ENCODE data around the gene PSME3IP1.
A peak's percentile ranks its signal among the peaks of the same experiment; 100 is the strongest.
"Not testable (repeated sequence)": the region's sequence is repeated elsewhere in the genome, so short reads cannot be mapped to it uniquely, and the experiment has no call there.

PSME3IP1 gene

DNA sequence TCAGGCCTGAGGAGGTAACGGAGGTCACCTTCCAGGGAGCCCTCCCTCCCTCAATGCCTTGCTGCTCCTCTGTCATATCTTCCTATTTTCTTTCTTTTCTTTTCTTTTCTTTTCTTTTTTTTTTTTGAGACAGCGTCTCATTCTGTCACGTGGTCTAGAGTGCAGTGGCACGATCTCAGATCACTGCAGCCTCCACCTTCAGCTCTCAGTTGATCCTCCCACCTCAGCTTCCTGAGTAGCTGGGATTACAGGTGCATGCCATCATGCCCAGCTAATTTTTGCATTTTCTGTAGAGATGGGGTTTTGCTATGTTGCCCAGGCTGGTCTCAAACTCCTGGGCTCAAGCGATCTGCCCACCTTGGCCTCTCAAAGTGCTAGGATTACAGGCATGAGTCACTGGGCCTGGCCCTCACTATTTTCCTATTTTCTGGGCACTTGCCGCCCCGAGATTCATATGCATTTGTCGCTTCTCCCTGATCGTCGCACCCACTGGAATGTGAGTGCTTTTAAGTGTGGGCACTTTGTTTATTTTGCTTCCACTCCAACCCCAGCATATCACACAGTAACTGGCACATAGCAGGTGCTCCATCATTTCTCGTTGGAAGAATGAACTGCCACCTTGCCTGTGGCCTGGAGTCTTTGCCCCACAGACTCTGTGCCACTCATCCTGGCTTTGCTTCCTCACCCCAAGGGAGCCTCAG lies 61.7 kb downstream of the PSME3IP1 start:
- DNase-seq (ENCODE audit: low read depth), result no peak

DNA sequence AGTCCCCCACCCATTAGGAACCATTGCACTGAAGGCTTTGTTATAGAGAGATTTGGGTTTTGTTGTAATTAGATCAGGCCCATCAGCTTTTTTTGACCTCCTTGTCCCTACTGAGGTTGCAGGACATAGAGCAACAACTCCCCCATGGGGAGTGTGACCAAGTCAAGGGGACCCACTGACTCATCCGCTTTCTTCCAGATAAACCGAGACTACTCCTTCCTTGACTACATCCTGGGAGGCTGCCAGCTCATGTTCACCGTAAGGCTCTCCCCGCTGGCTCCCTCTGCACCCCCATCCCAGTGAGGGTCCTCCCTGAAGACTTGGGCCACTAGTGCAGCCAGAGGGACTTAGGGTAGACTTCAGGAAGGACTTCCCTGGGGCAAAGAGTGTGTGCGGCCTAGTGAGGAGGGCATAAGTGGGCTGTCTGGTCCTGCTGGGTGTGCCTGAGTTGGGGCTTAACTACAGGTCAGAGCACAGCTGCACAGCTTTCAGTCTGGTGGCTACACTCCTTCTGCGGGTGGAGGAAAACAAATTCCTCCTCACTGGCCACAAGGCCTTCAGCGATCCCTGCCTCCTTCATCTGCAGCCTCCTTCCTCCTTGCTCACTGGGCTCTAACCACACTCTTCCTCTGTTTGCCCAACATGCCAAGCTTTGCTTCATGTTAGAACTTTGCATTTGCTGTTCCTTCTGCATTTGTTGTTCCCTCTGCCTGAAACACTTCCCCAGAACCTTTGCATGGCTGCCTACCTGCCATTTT lies 62.4 kb downstream of the PSME3IP1 start:
- no peak for DNase-seq (ENCODE audit: low read depth)

DNA sequence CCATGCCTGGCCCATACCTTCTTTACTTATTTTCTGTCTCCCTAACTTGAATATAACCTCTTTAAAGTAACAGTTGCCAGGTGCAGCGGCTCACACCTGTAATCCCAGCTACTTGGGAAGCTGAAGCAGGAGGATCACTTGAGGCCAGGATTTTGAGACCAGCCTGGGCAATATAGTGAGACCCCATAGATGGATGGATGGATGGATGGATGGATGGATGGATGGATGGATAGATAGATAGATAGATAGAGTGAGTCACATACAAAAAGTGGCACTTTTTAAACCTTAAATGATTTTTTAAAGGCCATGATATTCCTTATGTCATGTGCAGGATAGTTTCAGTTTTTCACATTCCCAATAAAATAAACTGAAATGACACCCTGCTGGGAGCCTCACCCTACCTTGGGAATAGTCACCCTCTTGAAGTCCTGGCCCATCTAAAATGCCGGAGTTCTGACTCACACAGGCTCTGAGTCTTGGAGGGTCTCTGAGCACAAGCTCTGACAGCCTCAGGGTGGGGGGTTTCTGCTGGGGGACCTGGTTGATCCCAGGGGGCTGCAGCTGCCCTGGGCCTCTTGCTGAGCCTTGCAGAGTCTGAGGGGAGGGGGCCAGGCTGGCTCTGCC lies 67.3 kb downstream of the PSME3IP1 start:
- DNase-seq (ENCODE audit: low read depth), result no peak

GRCh38 chr16:57115514-57116182 lies 70.2 kb downstream of the PSME3IP1 start:
- DNase-seq (ENCODE audit: low read depth), result peak; percentile 18

GRCh38 chr16:57115168-57115513 lies 70.7 kb downstream of the PSME3IP1 start:
- DNase-seq (ENCODE audit: low read depth), result no peak

GRCh38 chr16:57113664-57114063 lies 72.2 kb downstream of the PSME3IP1 start:
- no peak for DNase-seq (ENCODE audit: low read depth)

DNA sequence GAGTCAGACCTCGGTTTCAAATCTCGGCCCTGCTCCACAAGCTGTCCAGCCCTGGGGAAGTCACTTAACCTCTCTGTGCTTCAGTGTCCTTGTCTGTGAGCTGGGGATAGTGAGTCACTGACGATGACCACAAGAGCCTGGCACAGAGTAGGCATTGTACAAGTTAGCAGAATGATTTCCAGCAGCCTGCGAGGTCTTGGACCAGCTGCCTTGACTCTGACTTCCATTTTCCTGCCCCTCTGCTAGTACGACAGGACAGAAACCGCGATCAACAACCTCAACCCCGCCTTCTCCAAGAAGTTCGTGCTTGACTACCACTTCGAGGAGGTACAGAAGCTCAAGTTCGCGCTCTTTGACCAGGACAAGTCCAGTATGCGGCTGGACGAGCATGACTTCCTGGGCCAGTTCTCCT lies 72.8 kb downstream of the PSME3IP1 start:
- DNase-seq (ENCODE audit: low read depth), result peak; percentile 54

DNA sequence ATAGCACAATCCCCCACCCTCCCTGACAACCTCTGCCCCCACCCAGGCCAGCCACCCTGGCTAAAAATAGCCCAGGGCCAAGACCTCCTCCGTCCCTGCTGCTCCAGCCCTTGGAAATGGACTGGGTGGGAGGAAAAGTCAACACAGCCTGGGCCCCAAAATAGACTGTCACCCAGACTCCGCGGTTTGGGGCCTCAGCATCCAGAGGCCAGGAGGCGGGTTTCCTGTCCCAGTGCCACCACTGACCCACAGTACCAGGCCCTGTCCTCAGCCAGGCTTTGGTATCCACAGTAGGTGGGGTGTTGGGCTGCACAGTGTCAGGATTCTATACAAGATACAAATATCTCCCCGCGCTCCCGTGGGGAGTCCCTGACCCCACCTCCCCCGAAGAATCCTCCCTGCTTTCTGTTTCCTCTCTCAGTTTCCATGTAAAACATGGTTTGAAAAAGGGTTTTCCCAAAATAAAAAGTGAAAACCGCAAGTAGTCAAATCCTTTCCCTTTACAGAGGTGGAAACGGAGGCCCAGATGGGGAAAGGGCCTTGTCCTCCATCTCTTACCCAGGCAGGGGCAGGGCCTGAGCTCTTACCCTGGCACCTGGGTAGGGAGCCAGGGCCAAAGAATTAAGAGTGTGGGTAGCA lies 73.3 kb downstream of the PSME3IP1 start:
- no peak for DNase-seq (ENCODE audit: low read depth)

DNA sequence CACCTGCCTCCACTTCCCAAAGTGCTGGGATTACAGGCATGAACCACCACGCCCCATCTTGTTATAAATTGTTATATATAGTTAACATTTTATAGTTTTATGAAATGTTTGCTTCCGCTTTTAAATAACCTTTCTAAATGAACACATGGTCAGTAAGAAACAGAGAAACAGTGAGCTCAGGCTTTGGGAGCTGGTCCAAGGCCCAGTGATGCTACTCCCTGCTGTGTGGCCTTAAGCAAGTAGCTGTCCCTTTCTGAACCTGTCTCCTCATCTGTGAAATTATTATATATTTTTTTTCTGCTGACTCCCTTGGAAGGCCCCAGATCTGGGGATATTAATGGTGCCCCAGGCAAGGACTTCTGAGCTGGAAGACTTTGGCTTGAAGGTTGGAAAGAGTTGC lies 74.4 kb downstream of the PSME3IP1 start:
- DNase-seq (ENCODE audit: low read depth), result no peak

DNA sequence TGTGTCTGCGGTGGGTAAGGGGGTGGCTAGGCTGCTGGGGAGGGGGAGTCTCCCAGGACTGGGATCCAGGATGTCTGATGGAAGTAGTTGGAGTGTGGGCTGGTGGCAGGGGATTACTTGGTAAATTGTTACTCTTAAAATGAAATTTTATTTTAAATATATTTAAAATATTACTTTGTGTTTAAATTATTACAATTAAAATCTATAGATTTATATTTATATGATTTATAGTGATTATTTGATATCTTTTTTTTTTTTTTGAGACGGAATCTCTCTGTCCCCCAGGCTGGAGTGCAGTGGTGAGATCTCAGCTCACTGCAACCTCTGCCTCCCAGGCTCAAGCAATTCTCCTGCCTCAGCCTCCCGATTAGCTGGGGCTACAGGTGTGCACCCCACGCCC lies 74.9 kb downstream of the PSME3IP1 start:
- no peak for DNase-seq (ENCODE audit: low read depth)

GRCh38 chr16:57109259-57110105 lies 76.4 kb downstream of the PSME3IP1 start:
- DNase-seq (ENCODE audit: low read depth), result not testable (repeated sequence)

DNA sequence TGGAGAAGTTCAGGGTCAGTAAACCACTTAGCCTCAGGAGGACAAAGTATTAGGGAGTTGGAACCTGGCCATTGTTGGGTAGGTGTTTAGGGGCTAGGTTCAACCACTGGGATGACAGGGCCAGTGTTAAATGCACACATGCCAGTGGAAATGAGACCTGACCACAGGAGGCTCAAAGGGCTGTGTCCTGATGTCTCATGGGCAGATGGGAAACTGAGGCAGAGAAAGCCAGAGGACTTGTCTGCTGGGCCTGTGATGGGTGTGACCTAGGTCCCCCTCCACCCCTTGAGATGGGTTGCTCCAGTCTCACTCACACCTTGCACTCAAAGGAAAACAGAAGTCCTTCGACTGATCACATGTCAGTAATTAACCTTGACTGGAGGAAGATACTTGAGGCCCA lies 77.4 kb downstream of the PSME3IP1 start:
- DNase-seq (ENCODE audit: low read depth), result no peak

GRCh38 chr16:57107321-57107922 lies 78.4 kb downstream of the PSME3IP1 start:
- no peak for DNase-seq (ENCODE audit: low read depth)

GRCh38 chr16:57106767-57107166 lies 79.1 kb downstream of the PSME3IP1 start:
- no peak for DNase-seq (ENCODE audit: low read depth)

GRCh38 chr16:57105184-57105583 lies 80.7 kb downstream of the PSME3IP1 start:
- DNase-seq (ENCODE audit: low read depth), result no peak

DNA sequence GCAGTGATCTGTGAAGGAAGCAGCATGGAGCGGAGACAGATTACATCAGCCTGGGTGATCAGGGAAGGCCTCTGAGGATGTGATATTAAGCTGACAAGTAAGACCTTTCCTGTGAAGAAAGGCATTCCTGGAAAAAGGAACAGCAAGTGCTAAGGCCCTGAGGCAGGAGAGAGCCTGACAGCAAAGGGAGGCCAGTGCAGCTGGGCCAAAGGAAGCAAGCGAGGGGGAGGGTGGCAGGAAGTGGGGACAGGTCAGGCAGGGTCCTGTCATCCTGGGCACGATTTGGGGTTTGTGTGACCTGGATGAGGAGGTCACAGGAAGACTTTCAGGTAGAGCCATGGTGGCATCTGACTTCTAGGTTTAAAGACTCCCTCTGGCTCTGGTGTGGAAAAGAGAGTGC lies 81.1 kb downstream of the PSME3IP1 start:
- no peak for DNase-seq (ENCODE audit: low read depth)

DNA sequence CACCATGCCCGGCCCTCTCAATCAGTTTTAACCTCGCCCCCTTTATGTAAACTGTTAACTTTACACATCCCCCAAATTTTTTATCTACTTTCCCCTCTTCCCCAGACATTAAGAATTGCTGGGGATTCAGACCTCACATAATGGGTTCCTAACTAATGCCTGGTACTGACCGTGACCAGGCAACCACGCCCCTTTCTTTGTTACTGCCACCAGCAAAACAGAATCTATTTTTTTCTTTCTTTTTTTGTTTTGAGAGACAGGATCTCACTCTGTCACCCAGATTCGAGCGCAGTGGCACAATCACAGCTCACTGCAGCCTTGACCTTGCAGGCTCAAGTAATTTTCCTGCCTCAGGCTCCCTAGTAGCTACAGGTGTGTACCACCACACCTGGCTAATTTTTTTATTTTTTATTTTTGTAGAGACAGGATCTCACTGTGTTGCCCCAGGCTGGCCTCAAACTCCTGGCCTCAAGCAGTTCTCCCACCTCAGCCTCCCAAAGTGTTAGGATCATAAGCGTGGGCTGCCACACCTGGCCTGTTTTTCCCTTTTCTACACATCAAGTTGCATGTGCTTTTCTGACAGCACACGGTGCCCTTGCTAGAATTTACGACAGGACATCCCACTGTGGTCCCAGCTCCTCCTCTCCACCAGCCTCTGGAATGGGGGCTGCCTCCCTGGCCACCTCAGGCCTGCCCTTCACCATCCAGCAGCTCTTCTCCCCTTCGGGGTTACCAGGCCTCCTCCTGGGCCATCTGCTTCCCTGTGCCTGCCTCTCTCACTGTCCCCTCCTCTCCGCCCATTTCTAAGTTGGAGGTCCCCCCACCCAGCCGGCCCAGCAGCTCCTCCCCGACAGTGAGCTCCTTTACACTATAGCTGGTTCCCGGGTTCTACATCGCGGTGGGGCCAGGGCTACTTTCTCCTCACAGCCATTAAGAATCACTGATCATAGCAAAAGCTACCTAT lies 82.7 kb downstream of the PSME3IP1 start:
- no peak for DNase-seq (ENCODE audit: low read depth)
